Measurements from ENCODE around the gene POLR2C. TPM values are rescaled to one million over a fixed set of nuclear protein-coding genes. Genes with fewer than 3 reads are reported as not detected.

The POLR2C gene
- total RNA-seq, 5 donors from 2014 or later (not counting 1 experiment from before 2014, with no cell fraction given), result 63.8 to 93.9 (median 69.0) TPM

- DNase-seq (no peak), ATAC-seq (replicated peaks in 1 of 4) (no peak)
- Mint-ChIP-seq H3K27me3 (no peaks in the 10 kb centered on the region), H3K4me1 (peaks cover 21 to 28% (median 26%) of the 10 kb centered on the region in 3 donors), H3K36me3 (no peaks in the 10 kb centered on the region), H3K9me3 (no peaks in the 10 kb centered on the region), H3K4me3 (peak overlapping the region in 2 of 3 donors; percentile 24 to 30), H3K27ac (no peak overlapping the region)
- POLR2A ChIA-PET, result no interaction called here
- H3K4me1 ChIP-seq (ENCODE audit: control insufficient read depth in 1 of 2, extremely low read depth in 1 of 2, insufficient read depth in 2 of 2, low read length in 2 of 2), result peaks cover 0 to 25% of the 10 kb centered on the region in 2 experiments
- no peaks in the 10 kb centered on the region for H3K9me3 ChIP-seq
- H3K36me3 ChIP-seq (ENCODE audit: control insufficient read depth in 2 of 2, extremely low read depth in 1 of 2, insufficient read depth in 1 of 2, low read length in 1 of 2), result no peaks in the 10 kb centered on the region
- peaks cover 0 to 3% of the 10 kb centered on the region in 2 experiments for H3K27me3 ChIP-seq (replicated peaks in 1 of 2; ENCODE audit: control insufficient read depth in 2 of 2, extremely low read depth in 1 of 2, insufficient read depth in 2 of 2, low read length in 1 of 2)
- WGBS (ENCODE audit: insufficient coverage), result 93% methylated on average over 14 of the region's 19 CpGs
- no peak overlapping the region for H3K4me3 ChIP-seq (ENCODE audit: control insufficient read depth in 1 of 2, extremely low read depth in 1 of 2, low read length in 1 of 2)
- no peak overlapping the region for H3K27ac ChIP-seq (ENCODE audit: low read length)
- CTCF ChIA-PET, result interaction anchor here in 1 of 2 donors (0.5 kb wide), 1 partner anchor 13 kb away, joined by 4 read pairs; no protein-coding TSS in a partner anchor
These were observed 21.4 kb downstream of the POLR2C start for GRCh38 chr16:57483725-57484514.

GRCh38 chr16:57484515-57485005 is 22.1 kb downstream of the POLR2C start:
- no peak overlapping the region for H3K27ac ChIP-seq (ENCODE audit: low read length)
- Mint-ChIP-seq H3K27ac (no peak overlapping the region), H3K36me3 (no peaks in the 10 kb centered on the region), H3K4me3 (peak overlapping the region in 2 of 3 donors; percentile 7 to 94), H3K27me3 (no peaks in the 10 kb centered on the region), H3K4me1 (peaks cover 18 to 26% (median 25%) of the 10 kb centered on the region in 3 donors), H3K9me3 (no peaks in the 10 kb centered on the region)
- CTCF ChIA-PET, result interaction anchor here in 1 of 2 donors (0.5 kb wide), 1 partner anchor 13 kb away, joined by 4 read pairs; no protein-coding TSS in a partner anchor
- no peak overlapping the region for H3K4me3 ChIP-seq (ENCODE audit: control insufficient read depth in 1 of 2, extremely low read depth in 1 of 2, low read length in 1 of 2)
- H3K27me3 ChIP-seq (replicated peaks in 1 of 2; ENCODE audit: control insufficient read depth in 2 of 2, extremely low read depth in 1 of 2, insufficient read depth in 2 of 2, low read length in 1 of 2), result peaks cover 0 to 3% of the 10 kb centered on the region in 2 experiments
- POLR2A ChIA-PET, result no interaction called here
- H3K4me1 ChIP-seq (ENCODE audit: control insufficient read depth in 1 of 2, extremely low read depth in 1 of 2, insufficient read depth in 2 of 2, low read length in 2 of 2), result peaks cover 0 to 25% of the 10 kb centered on the region in 2 experiments
- DNase-seq (no peak), ATAC-seq (replicated peaks in 1 of 4) (no peak)
- no peaks in the 10 kb centered on the region for H3K9me3 ChIP-seq
- H3K36me3 ChIP-seq (ENCODE audit: control insufficient read depth in 2 of 2, extremely low read depth in 1 of 2, insufficient read depth in 1 of 2, low read length in 1 of 2), result no peaks in the 10 kb centered on the region
- WGBS (ENCODE audit: insufficient coverage), result 100% methylated on average over 5 of the region's 8 CpGs

GRCh38 chr16:57485091-57485915 is 22.8 kb downstream of the POLR2C start:
- Histone ChIP-seq H3K4me1 (ENCODE audit: control insufficient read depth in 1 of 2, extremely low read depth in 1 of 2, insufficient read depth in 2 of 2, low read length in 2 of 2) (peaks cover 0 to 25% of the 10 kb centered on the region in 2 experiments), H3K9me3 (no peaks in the 10 kb centered on the region), H3K27ac (ENCODE audit: low read length) (no peak overlapping the region), H3K27me3 (replicated peaks in 1 of 2; ENCODE audit: control insufficient read depth in 2 of 2, extremely low read depth in 1 of 2, insufficient read depth in 2 of 2, low read length in 1 of 2) (peaks cover 0 to 3% of the 10 kb centered on the region in 2 experiments), H3K4me3 (ENCODE audit: control insufficient read depth in 1 of 2, extremely low read depth in 1 of 2, low read length in 1 of 2) (peak overlapping the region; percentile 72 to 77), H3K36me3 (ENCODE audit: control insufficient read depth in 2 of 2, extremely low read depth in 1 of 2, insufficient read depth in 1 of 2, low read length in 1 of 2) (no peaks in the 10 kb centered on the region)
- peaks cover 17 to 26% (median 25%) of the 10 kb centered on the region in 3 donors for H3K4me1 Mint-ChIP-seq
- ChIA-PET CTCF (interaction anchor here in 1 of 2 donors (1.6 kb wide), 1 partner anchor 23 kb away, joined by 5 read pairs; the partner anchor contains the start of gene POLR2C), POLR2A (no interaction called here)
- ATAC-seq (replicated peaks in 1 of 4) (no peak), DNase-seq (no peak)
- 84% methylated on average over 11 of the region's 14 CpGs for WGBS (ENCODE audit: insufficient coverage)
- no peaks in the 10 kb centered on the region for H3K27me3 Mint-ChIP-seq
- H3K27ac Mint-ChIP-seq, result peak overlapping the region in 1 of 2 donors; percentile 69
- no peaks in the 10 kb centered on the region for H3K36me3 Mint-ChIP-seq
- H3K9me3 Mint-ChIP-seq, result no peaks in the 10 kb centered on the region
- H3K4me3 Mint-ChIP-seq, result peak overlapping the region; percentile 80 to 94 (median 83)

GRCh38 chr16:57485916-57486857 is 23.7 kb downstream of the POLR2C start, which contains the start of gene DOK4:
TSS of gene DOK4 (minus strand) at chr16:57486493. CDS start at chr16:57479507, 6,986 bp downstream.
- Histone ChIP-seq H3K4me1 (ENCODE audit: control insufficient read depth in 1 of 2, extremely low read depth in 1 of 2, insufficient read depth in 2 of 2, low read length in 2 of 2) (peaks cover 0 to 25% of the 10 kb centered on the region in 2 experiments), H3K9me3 (no peaks in the 10 kb centered on the region), H3K27ac (ENCODE audit: low read length) (no peak within 1 kb of the TSS), H3K36me3 (ENCODE audit: control insufficient read depth in 2 of 2, extremely low read depth in 1 of 2, insufficient read depth in 1 of 2, low read length in 1 of 2) (no peaks in the 10 kb centered on the region), H3K4me3 (ENCODE audit: control insufficient read depth in 1 of 2, extremely low read depth in 1 of 2, low read length in 1 of 2) (peak within 1 kb of the TSS; percentile 72 to 77), H3K27me3 (replicated peaks in 1 of 2; ENCODE audit: control insufficient read depth in 2 of 2, extremely low read depth in 1 of 2, insufficient read depth in 2 of 2, low read length in 1 of 2) (peaks cover 0 to 3% of the 10 kb centered on the region in 2 experiments)
- peak; percentile 96 to 98 (median 98) for ATAC-seq (replicated peaks in 1 of 4)
- WGBS (ENCODE audit: insufficient coverage), result 2% methylated on average over 61 of the region's 73 CpGs
- H3K4me1 Mint-ChIP-seq, result peaks cover 17 to 26% (median 25%) of the 10 kb centered on the region in 3 donors
- no peaks in the 10 kb centered on the region for H3K36me3 Mint-ChIP-seq
- ChIA-PET CTCF (interaction anchor here in 1 of 2 donors (1.6 to 2.7 kb wide), 2 partner anchors 24 to 52 kb away, joined by 5 to 11 read pairs; partner anchors contain the start of gene POLR2C), POLR2A (interaction anchor here in 1 of 2 donors (0.8 kb wide), 1 partner anchor 10 kb away, joined by 3 read pairs; no protein-coding TSS in a partner anchor)
- peak within 1 kb of the TSS in 1 of 2 donors; percentile 69 for H3K27ac Mint-ChIP-seq
- H3K4me3 Mint-ChIP-seq, result peak within 1 kb of the TSS; percentile 80 to 94 (median 83)
- H3K27me3 Mint-ChIP-seq, result no peaks in the 10 kb centered on the region
- H3K9me3 Mint-ChIP-seq, result no peaks in the 10 kb centered on the region
- DNase-seq, result peak; percentile 48 to 85 (median 70)

- Histone ChIP-seq H3K36me3 (ENCODE audit: control insufficient read depth in 2 of 2, extremely low read depth in 1 of 2, insufficient read depth in 1 of 2, low read length in 1 of 2) (no peaks in the 10 kb centered on the region), H3K27ac (ENCODE audit: low read length) (no peak overlapping the region), H3K9me3 (no peaks in the 10 kb centered on the region), H3K4me1 (ENCODE audit: control insufficient read depth in 1 of 2, extremely low read depth in 1 of 2, insufficient read depth in 2 of 2, low read length in 2 of 2) (peaks cover 0 to 25% of the 10 kb centered on the region in 2 experiments), H3K4me3 (ENCODE audit: control insufficient read depth in 1 of 2, extremely low read depth in 1 of 2, low read length in 1 of 2) (peak overlapping the region in 1 of 2 donors; percentile 38), H3K27me3 (replicated peaks in 1 of 2; ENCODE audit: control insufficient read depth in 2 of 2, extremely low read depth in 1 of 2, insufficient read depth in 2 of 2, low read length in 1 of 2) (peaks cover 0 to 3% of the 10 kb centered on the region in 2 experiments)
- ChIA-PET POLR2A (interaction anchor here in 1 of 2 donors (0.8 kb wide), 1 partner anchor 9 kb away, joined by 3 read pairs; no protein-coding TSS in a partner anchor), CTCF (interaction anchor here (0.6 to 2.7 kb wide), 3 partner anchors 25 to 51 kb away, joined by 3 to 11 read pairs (median 5); partner anchors contain the start of gene POLR2C (in 1 of the 2))
- whole genome bisulfite sequencing (ENCODE audit: insufficient coverage), result 89% methylated on average over 5 of the region's 8 CpGs
- H3K27ac Mint-ChIP-seq, result no peak overlapping the region
- no peaks in the 10 kb centered on the region for H3K36me3 Mint-ChIP-seq
- peaks cover 0 to 1% of the 10 kb centered on the region in 2 donors for H3K27me3 Mint-ChIP-seq
- DNase-seq (no peak), ATAC-seq (replicated peaks in 1 of 4) (no peak)
- H3K9me3 Mint-ChIP-seq, result no peaks in the 10 kb centered on the region
- peak overlapping the region; percentile 61 to 94 (median 69) for H3K4me3 Mint-ChIP-seq
- peaks cover 17 to 26% (median 25%) of the 10 kb centered on the region in 3 donors for H3K4me1 Mint-ChIP-seq
These were observed 24.7 kb downstream of the POLR2C start for GRCh38 chr16:57486858-57487834.
